BLaER1 (cell line): Measurements from ENCODE around the gene BBS2.

Experiments
- H3K27ac ChIP-seq: shearing (Covaris generic); formaldehyde crosslinking; 2 replicates; pipeline ENCODE4 v1.8.1; 2022
- H3K27me3 ChIP-seq: shearing (Covaris generic); formaldehyde crosslinking; 2 replicates; pipeline ENCODE4 v1.8.1; 2022
- H3K36me3 ChIP-seq: shearing (Covaris generic); formaldehyde crosslinking; 2 replicates; pipeline ENCODE4 v1.8.1; 2022
- H3K4me1 ChIP-seq: shearing (Covaris generic); formaldehyde crosslinking; 2 replicates; pipeline ENCODE4 v1.8.1; 2022
- H3K4me2 ChIP-seq: shearing (Covaris generic); formaldehyde crosslinking; 2 replicates; pipeline ENCODE4 v1.8.1; 2022
- H3K4me3 ChIP-seq: shearing (Covaris generic); formaldehyde crosslinking; 2 replicates; pipeline ENCODE4 v1.8.1; 2022
- H3K9ac ChIP-seq: shearing (Covaris generic); formaldehyde crosslinking; 2 replicates; pipeline ENCODE4 v1.8.1; 2022
- H3K9me3 ChIP-seq: shearing (Covaris generic); formaldehyde crosslinking; 2 replicates; pipeline ENCODE4 v1.8.1; 2022
- H4K20me1 ChIP-seq: shearing (Covaris generic); formaldehyde crosslinking; 2 replicates; pipeline ENCODE4 v1.8.1; 2022
- Cebpa-rat ChIP-seq: shearing (Covaris generic); IDR thresholded peaks from 2 replicates; pipeline ENCODE4 v1.8.1; 2022

BBS2 gene

DNA sequence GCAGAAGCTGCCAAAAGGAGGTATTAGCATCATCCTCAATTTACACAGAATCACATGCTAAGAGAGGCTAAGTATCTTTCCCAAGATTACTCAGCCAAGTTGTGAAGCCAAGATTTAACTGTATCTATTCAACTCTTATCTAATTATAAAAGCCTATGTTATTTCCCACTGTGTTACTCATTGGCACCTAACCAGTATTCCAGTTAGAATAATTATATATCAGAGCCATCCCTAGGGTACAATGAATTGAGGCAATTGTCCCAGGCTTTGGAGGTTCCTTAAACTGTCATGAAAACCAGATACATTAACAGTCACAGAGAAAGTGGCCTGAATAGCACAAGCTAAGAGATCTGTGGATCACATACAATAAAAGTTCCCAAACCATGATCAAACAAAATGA is 83.6 kb downstream of the BBS2 start:
- no peak overlapping the region for H3K4me3 ChIP-seq
- no peaks in the 10 kb centered on the region for H3K27me3 ChIP-seq
- peaks cover 94% of the 10 kb centered on the region for H3K36me3 ChIP-seq
- H3K9ac ChIP-seq = no peak overlapping the region
- H4K20me1 ChIP-seq = peaks cover 39% of the 10 kb centered on the region; the same call in 1 of the 2 replicates
- H3K27ac ChIP-seq = no peak overlapping the region
- no peak for TF ChIP-seq Cebpa-rat
- H3K4me1 ChIP-seq = peaks cover 10% of the 10 kb centered on the region
- no peak overlapping the region for H3K4me2 ChIP-seq
- H3K9me3 ChIP-seq = no peaks in the 10 kb centered on the region
